ENCODE measurements around the gene ZMPSTE24.
A peak's percentile ranks its signal among the peaks of the same experiment; 100 is the strongest.

Gene ZMPSTE24

DNA sequence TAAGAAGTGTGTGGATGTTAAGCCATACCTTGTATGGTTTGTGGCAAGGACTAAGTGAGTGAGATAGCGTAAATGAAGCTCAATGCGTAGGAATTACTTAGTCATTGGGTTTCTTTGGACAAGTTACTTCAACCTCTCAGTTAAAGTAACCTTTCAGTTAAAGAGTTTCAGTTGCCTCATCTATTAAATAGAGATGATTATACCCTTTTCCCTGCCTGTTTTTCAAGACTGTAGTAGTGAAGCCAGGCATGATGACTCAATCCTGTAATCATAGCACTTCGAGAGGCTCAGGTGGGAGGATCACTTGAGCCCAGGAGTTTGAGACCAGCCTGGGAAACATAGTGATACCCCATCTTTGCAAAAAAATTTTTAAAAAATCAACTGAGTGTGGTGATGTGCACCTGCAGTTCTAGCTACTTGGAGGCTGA lies 6.3 kb downstream of the ZMPSTE24 start:
- DNase-seq: no peak

DNA sequence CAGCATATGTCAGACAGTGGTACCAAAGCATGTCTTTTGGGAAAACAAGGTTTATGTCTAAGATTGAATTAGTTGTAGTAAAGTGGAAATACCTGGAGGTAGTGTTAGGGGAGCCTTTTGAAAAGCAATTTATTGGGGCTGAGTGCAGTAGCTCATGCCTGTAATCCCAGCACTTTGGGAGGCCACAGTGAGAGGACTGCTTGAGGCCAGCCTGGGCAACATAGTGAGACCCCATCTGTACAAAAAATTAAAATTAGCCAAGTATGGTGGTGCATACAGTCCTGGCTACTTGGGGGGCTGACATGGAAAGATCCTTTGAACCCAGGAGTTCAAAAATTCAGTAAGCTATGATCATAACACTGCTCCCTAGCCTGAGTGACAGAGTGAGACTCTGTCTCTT lies 7.3 kb downstream of the ZMPSTE24 start:
- no peak for DNase-seq

DNA sequence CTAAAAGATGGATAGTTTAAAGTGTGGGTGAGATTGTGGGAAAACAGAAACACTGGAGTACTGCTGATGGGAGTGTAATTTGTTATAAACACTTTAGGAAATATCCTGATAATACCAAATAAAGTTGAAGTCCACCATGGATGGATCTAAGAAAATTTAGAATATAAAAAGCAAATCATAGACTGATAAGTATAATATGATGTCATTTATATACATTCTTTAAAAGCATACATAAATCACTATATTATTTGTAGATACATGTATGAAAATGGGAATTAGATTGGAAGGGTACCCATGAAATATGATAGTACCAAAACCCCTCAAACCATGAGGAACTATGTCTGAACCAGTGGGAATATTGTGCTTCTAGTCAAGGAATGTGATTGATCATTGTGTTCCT lies 7.9 kb downstream of the ZMPSTE24 start:
- no peak for DNase-seq

GRCh38 chr1:40266786-40267535 lies 8.9 kb downstream of the ZMPSTE24 start:
- no peak for DNase-seq

DNA sequence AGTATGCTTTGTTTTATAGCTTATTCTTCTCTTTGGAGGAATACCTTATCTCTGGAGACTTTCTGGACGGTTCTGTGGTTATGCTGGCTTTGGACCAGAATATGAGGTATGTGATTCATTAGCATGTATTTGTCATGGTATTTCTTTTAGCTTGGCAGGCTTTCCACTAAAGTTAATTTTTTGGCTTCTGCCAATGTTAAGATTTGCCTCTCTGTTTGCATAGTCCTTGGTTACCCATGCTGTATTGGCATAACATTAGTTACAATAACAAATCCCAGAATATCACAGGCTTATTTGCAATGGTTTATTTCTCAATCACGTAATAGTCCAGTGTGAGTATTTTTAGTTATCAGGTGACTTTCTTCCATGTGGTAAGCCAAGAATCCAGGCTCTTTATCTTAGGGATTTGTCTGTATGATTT lies 9.7 kb downstream of the ZMPSTE24 start:
- no peak for DNase-seq

GRCh38 chr1:40268211-40268610 lies 10.2 kb downstream of the ZMPSTE24 start:
- DNase-seq: no peak

GRCh38 chr1:40270152-40270834 lies 12.3 kb downstream of the ZMPSTE24 start:
- DNase-seq: no peak

GRCh38 chr1:40272653-40273213 lies 14.7 kb downstream of the ZMPSTE24 start:
- no peak for DNase-seq

- no peak for DNase-seq
Observed at GRCh38 chr1:40273547-40274166, 15.6 kb downstream of the ZMPSTE24 start.

DNA sequence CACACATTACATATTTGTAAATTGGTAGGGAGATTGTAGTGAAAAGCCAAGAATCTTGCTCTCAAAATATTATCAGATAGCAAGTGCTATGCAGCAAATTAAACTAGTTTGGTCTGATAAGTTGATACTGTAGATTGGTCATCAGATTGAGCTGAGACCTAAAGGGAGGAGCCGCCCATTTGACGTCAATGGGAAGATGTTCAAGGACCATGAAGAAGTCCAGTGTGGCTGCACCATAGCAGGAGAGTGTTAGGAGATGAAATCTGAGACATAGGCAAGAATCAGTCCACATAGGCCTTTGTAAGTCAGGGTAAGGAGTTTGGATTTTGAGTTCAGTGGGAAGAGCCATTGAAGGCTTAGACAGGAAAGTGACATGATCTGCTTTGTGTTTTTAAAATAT lies 16.3 kb downstream of the ZMPSTE24 start:
- DNase-seq: no peak

DNA sequence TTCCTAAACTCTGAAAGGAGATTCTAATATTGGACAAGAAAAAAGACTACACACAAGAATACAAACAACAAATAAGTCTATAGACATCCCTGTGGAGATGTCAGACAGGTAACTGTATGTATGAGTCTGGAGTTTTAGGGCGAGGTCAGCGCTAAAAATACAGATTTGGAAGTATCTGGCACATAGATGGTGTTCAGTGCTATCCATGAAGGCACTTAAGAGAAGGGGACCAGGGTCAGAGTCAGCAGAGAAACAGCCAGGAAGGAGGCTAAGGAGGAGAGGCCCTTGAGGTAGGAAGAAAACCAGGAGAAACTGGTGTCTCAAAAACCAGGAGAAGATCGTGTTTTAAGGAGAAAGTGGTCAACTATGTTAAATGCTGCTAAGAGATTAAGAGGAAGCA lies 18.1 kb downstream of the ZMPSTE24 start:
- DNase-seq: no peak

GRCh38 chr1:40281853-40282252 lies 23.8 kb downstream of the ZMPSTE24 start:
- no peak for DNase-seq

DNA sequence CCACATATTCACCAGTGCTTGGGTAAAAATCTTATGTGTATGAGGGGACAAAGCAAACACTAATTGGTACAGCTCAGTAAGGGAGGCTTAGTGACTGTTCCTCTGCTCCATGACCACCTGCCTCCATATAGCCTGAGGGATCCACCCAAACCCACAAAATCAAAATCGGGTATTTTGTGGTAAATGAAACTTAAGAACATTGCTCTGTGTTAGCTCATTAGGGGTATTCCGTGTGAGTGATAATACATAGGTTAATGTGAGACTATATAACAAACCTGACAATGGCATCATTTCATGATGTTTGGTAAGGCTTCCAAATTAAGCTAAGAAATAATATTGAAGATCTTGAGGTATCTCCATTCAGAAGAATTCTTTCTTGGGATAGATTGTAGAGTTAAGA lies 33.3 kb downstream of the ZMPSTE24 start:
- no peak for DNase-seq

- no peak for DNase-seq
Observed at GRCh38 chr1:40299366-40300248, 41.6 kb downstream of the ZMPSTE24 start.

DNA sequence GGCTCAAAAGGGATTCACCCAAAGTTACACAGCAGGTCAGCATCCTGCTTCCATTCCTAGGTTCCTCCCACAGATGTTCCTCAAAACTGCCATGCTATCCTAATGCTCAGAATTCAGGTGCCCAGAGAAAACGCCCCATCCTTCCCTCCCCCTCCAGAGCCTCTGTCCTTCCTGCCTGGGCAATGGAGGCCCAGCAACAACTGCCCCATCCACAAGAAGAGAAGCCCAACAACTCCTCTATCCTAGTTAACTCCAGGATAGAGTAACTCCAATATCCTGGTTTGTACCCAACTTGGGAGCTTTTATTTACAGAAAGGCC lies 42.2 kb downstream of the ZMPSTE24 start:
- DNase-seq: no peak

DNA sequence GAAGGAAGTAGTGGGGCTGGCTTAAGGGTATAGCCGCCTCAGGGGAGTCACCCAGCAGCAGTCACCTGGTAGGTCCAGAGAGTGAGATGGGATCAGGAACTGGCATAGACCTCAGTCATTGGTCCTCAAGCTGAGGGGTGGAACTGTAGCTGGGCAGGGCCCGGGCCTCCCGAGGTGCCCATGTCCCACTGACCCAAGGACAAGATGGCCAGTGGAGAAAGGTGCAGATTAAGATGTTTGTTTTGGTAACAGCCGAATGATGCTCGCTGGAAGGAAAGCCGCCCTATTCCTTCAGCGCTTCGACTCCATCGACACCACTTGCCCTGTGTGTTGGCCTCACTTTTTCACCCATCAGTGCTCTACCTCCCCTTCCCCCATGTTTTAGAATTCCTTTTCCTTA lies 42.6 kb downstream of the ZMPSTE24 start:
- DNase-seq: no peak

DNA sequence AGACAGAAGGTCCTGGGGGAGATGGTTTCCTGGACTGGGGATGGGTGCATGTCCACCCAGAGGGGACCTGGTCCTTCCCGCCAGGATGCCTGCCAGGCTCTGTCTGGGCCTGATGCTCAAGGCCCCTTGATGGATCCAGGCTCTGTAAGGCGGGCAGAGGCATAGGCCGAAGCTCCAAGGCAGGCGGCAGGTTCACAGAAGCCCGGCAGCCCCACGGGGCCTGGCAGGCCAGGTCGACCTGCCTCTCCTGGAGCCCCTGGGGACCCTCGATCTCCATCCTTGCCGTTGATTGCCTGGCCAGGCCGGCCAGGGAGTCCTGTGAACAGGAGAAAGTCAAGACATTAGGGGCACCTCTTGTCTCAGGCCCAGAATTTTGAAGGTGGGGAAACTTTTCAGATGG lies 43.0 kb downstream of the ZMPSTE24 start:
- DNase-seq: no peak

GRCh38 chr1:40301541-40302299 lies 43.7 kb downstream of the ZMPSTE24 start:
- no peak for DNase-seq

- no peak for DNase-seq
Observed at GRCh38 chr1:40302475-40302874, 44.4 kb downstream of the ZMPSTE24 start.

GRCh38 chr1:40303051-40303771 lies 45.2 kb downstream of the ZMPSTE24 start:
- DNase-seq: peak in 1 of 2 experiments; percentile 17

GRCh38 chr1:40303790-40304189 lies 45.8 kb downstream of the ZMPSTE24 start:
- DNase-seq: no peak

Data from NCI-H524 (cell line).